Measurements from ENCODE around the gene SORCS1. TPM values are rescaled to one million over a fixed set of nuclear protein-coding genes. Genes with fewer than 3 reads are reported as not detected.

SORCS1 gene
- total RNA-seq, 3 donors from 2014 or later = 0.73 to 3.3 (median 2.9) TPM

DNA sequence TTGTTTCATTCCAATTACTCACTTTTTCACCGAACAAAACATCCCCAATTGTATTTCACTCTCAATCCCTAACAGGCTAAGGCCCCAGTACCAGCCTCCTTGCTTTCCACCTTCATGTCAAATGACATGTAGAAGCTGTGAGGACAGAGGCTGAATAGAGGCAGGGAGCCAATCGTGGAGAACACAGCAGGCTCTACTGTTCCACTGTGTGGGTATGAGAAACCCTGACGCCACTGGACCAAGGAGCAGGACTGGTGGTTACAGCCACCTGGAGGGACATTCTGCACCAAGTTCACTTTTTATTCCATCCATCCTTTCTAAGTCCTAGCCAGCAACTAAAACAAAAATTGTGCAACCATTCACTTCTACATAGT, 502.8 kb downstream of the SORCS1 start:
- H3K9me3 ChIP-seq = peaks cover 0 to 9% of the 10 kb centered on the region in 2 donors
- H3K4me3 ChIP-seq = no peak overlapping the region
- no peak overlapping the region for H3K27ac ChIP-seq
- no peak for DNase-seq (ENCODE audit: low spot score in 2 of 2)
- H3K36me3 ChIP-seq = no peaks in the 10 kb centered on the region
- H3K4me1 ChIP-seq = no peaks in the 10 kb centered on the region
- intact Hi-C loops (cut with DNase I; ENCODE audit: low total_unique reads) = no loop called here
- no peak for TF ChIP-seq POLR2A (IDR thresholded peaks at IDR 0.05)
- TF ChIP-seq, protein P1, sequence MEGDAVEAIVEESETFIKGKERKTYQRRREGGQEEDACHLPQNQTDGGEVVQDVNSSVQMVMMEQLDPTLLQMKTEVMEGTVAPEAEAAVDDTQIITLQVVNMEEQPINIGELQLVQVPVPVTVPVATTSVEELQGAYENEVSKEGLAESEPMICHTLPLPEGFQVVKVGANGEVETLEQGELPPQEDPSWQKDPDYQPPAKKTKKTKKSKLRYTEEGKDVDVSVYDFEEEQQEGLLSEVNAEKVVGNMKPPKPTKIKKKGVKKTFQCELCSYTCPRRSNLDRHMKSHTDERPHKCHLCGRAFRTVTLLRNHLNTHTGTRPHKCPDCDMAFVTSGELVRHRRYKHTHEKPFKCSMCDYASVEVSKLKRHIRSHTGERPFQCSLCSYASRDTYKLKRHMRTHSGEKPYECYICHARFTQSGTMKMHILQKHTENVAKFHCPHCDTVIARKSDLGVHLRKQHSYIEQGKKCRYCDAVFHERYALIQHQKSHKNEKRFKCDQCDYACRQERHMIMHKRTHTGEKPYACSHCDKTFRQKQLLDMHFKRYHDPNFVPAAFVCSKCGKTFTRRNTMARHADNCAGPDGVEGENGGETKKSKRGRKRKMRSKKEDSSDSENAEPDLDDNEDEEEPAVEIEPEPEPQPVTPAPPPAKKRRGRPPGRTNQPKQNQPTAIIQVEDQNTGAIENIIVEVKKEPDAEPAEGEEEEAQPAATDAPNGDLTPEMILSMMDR (IDR thresholded peaks at IDR 0.05) = no peak
- no peak for TF ChIP-seq POLR2AphosphoS5 (IDR thresholded peaks at IDR 0.05)
- no peaks in the 10 kb centered on the region for H3K27me3 ChIP-seq

DNA sequence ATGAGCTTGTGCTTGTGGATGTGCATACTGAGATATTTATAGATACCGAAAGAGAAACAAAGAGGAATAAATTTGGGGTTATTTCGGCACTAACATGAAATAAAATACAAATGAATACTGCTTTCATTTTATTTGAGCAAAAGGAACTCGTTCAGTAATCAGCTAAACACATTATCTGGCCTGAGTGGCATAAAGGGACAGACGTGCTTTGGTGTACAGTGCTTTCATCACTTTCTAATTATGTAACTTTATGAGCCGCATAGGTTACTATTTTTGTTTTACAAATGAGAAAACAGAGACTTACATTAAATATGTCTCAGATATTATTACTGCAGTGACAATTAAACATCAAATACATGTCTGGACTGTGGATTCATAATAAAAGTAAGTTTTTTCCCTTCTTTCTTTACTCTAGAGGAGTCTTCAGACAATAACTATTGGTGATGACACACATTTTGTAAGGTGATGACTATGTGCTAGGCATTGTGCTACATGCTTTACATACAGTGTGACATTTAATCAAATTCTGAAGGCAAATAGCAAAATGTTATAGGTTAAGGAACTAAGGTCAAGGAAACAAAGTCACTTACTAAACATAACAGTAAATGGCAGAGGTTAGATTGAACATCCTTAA, 503.3 kb downstream of the SORCS1 start:
- Histone ChIP-seq H3K4me1 (no peaks in the 10 kb centered on the region), H3K27ac (no peak overlapping the region), H3K4me3 (no peak overlapping the region), H3K9me3 (peaks cover 0 to 9% of the 10 kb centered on the region in 2 donors), H3K27me3 (no peaks in the 10 kb centered on the region), H3K36me3 (no peaks in the 10 kb centered on the region)
- intact Hi-C loops (cut with DNase I; ENCODE audit: low total_unique reads) = no loop called here
- TF ChIP-seq POLR2AphosphoS5 (IDR thresholded peaks at IDR 0.05) (no peak), POLR2A (IDR thresholded peaks at IDR 0.05) (no peak)
- TF ChIP-seq, protein P1 (IDR thresholded peaks at IDR 0.05) = no peak
- no peak for DNase-seq (ENCODE audit: low spot score in 2 of 2)

DNA sequence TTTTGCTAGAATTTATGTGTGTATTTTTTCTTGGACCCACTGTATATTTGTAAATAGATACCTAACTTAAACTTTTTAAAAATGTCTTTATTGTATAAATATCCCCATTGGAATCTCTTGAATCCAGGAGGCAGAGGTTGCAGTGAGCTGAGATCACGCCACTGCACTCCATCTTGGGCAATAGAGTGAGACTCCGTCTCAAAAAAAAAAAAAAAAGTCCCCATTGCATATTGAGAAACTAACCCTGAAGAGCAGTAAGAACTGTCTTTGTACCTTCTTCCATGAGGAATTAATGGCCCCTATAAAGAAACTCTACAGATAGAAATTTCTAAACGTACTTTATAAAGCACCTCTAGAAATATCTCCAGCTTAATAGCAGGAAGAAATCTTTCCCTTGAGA, 504.0 kb downstream of the SORCS1 start:
- intact Hi-C loops (cut with DNase I; ENCODE audit: low total_unique reads) = no loop called here
- Histone ChIP-seq H3K9me3 (peaks cover 0 to 9% of the 10 kb centered on the region in 2 donors), H3K27ac (no peak overlapping the region), H3K36me3 (no peaks in the 10 kb centered on the region), H3K4me1 (no peaks in the 10 kb centered on the region), H3K4me3 (no peak overlapping the region), H3K27me3 (no peaks in the 10 kb centered on the region)
- TF ChIP-seq POLR2A (IDR thresholded peaks at IDR 0.05) = no peak
- DNase-seq (ENCODE audit: low spot score in 2 of 2) = no peak

DNA sequence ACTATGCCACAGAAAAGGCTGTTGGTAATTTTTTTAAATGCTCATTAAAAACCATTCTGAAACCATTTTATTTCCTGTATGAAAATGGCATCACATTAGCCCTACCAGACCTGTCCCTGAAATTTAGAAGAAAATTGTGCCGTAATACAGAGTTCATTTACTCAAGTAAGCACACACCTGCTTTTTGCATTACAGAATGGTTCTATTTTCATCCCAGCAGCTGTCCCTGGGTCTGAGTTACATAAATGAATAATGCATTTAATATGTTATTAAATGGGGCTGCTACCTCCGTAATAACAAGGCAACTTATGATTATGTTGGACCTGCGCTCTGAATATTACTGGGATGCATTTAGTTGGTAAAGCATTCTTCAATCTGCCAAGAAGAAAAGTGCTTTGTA, 508.9 kb downstream of the SORCS1 start:
- TF ChIP-seq, protein P1 (IDR thresholded peaks at IDR 0.05) = no peak
- no peak for DNase-seq (ENCODE audit: low spot score in 2 of 2)
- H3K4me3 ChIP-seq = no peak overlapping the region
- H3K9me3 ChIP-seq = no peaks in the 10 kb centered on the region
- H3K36me3 ChIP-seq = no peaks in the 10 kb centered on the region
- H3K27ac ChIP-seq = no peak overlapping the region
- H3K27me3 ChIP-seq = no peaks in the 10 kb centered on the region
- intact Hi-C loops (cut with DNase I; ENCODE audit: low total_unique reads) = no loop called here
- H3K4me1 ChIP-seq = no peaks in the 10 kb centered on the region

DNA sequence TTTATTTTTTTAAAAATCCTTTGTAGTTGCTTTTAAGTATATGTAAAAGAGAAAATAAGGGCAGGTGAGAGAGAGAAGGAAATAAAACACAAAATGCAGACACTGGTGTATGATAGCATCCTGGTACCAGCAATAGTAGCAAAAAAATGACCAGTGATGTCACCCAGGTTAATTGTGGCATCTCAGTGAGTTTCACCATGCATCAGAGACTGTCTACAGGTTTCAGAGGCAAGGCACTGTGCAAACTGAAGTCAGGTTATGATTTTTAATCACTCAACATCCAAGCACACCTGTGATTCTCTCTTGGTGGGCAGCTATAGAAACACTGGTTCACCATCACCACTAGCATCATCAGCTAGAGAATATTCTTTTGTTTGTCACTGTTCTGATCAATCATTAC, 509.3 kb downstream of the SORCS1 start:
- Histone ChIP-seq H3K9me3 (no peaks in the 10 kb centered on the region), H3K4me1 (no peaks in the 10 kb centered on the region), H3K27ac (no peak overlapping the region), H3K36me3 (no peaks in the 10 kb centered on the region), H3K27me3 (no peaks in the 10 kb centered on the region), H3K4me3 (no peak overlapping the region)
- intact Hi-C loops (cut with DNase I; ENCODE audit: low total_unique reads) = no loop called here
- DNase-seq (ENCODE audit: low spot score in 2 of 2) = no peak
- TF ChIP-seq POLR2AphosphoS5 (IDR thresholded peaks at IDR 0.05) = no peak

DNA sequence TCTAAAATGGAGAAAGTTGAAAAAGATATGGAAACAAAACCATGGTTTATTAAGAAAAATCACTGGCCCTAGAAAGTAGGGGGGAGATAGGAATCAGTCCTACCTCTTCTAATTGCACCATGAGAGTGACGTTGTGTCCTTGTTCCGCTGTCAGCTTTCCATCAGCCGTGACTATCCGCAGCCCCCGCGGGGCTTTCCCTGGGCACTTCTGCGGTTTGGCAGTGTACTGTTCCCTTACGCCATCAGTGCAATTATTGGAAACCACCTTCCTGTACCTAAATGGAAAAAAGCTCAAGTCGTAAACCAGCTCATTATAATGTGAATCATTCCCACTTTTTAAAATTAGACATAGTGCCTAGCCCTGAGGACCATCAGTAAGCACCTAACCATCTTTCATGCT, 512.2 kb downstream of the SORCS1 start:
- no peaks in the 10 kb centered on the region for H3K27me3 ChIP-seq
- no peaks in the 10 kb centered on the region for H3K36me3 ChIP-seq
- no peaks in the 10 kb centered on the region for H3K4me1 ChIP-seq
- H3K9me3 ChIP-seq = no peaks in the 10 kb centered on the region
- no peak overlapping the region for H3K4me3 ChIP-seq
- H3K27ac ChIP-seq = no peak overlapping the region
- intact Hi-C loops (cut with DNase I; ENCODE audit: low total_unique reads) = no loop called here
- TF ChIP-seq POLR2AphosphoS5 (IDR thresholded peaks at IDR 0.05) (no peak), POLR2A (IDR thresholded peaks at IDR 0.05) (no peak)
- TF ChIP-seq, protein P1 (IDR thresholded peaks at IDR 0.05) = no peak
- no peak for DNase-seq (ENCODE audit: low spot score in 2 of 2)
